ENCODE data around the gene MRPS18C.
"Not testable (repeated sequence)": the region's sequence is repeated elsewhere in the genome, so short reads cannot be mapped to it uniquely, and the experiment has no call there.

The MRPS18C gene

GRCh38 chr4:83501671-83502070, 45.8 kb downstream of the MRPS18C start:
- DNase-seq = not testable (repeated sequence)

- DNase-seq = no peak
These were observed 48.1 kb downstream of the MRPS18C start for GRCh38 chr4:83503974-83504373.

- DNase-seq = no peak
These were observed 48.6 kb downstream of the MRPS18C start for GRCh38 chr4:83504503-83504902.

GRCh38 chr4:83504996-83505395, 49.1 kb downstream of the MRPS18C start:
- no peak for DNase-seq

GRCh38 chr4:83509156-83509585, 53.3 kb downstream of the MRPS18C start:
- DNase-seq = not testable (repeated sequence)

GRCh38 chr4:83510442-83510841, 54.6 kb downstream of the MRPS18C start:
- DNase-seq = no peak

Measured in DMS153 (cell line).